ENCODE data around the gene SRPK1. TPM values are rescaled to one million over a fixed set of nuclear protein-coding genes. Genes with fewer than 3 reads are reported as not detected.

Gene SRPK1
- total RNA-seq, 1 experiment from 2014 or later = 89.4 TPM

GRCh38 chr6:35829306-35829705 lies 91.6 kb downstream of the SRPK1 start:
- no peak overlapping the region for H3K27ac ChIP-seq (ENCODE audit: low read depth, low read length)
- H3K9me2 ChIP-seq (ENCODE audit: insufficient read depth) = no peaks in the 10 kb centered on the region
- BruUV-seq (replicated peaks) = no TSS peak
- H3K9me3 ChIP-seq (ENCODE audit: control insufficient read depth in 1 of 2, insufficient read depth in 1 of 2, low read depth in 1 of 2, low read length in 2 of 2) = no peaks in the 10 kb centered on the region
- H3K4me2 ChIP-seq (ENCODE audit: low read length) = no peak overlapping the region
- POLR2A ChIA-PET = no interaction called here
- CTCF ChIA-PET = no interaction called here
- RAD21 ChIA-PET (ENCODE audit: low non-redundant PET in 1 of 2, low total read pairs in 2 of 2, uncharacterized antibody in 2 of 2, unreplicated experiment in 2 of 2) = no interaction called here
- no peak for TF ChIP-seq CBX3 (IDR thresholded peaks at IDR 0.05; ENCODE audit: low read depth)
- no peak for TF ChIP-seq JUND (IDR thresholded peaks at IDR 0.05)
- no peak for TF ChIP-seq EGR1 (IDR thresholded peaks at IDR 0.05; ENCODE audit: low read depth)
- TF ChIP-seq CEBPB (IDR thresholded peaks at IDR 0.05; ENCODE audit: low read depth) = no peak
- TF ChIP-seq TCF7L2 (IDR thresholded peaks at IDR 0.05; ENCODE audit: borderline replicate concordance, extremely low read depth, insufficient read depth, insufficient read length) = no peak
- TF ChIP-seq SRF (IDR thresholded peaks at IDR 0.05; ENCODE audit: low read depth) = no peak
- TF ChIP-seq POLR2AphosphoS5 (IDR thresholded peaks at IDR 0.05; ENCODE audit: low read depth, low read length) = no peak
- TF ChIP-seq EZH2 (IDR thresholded peaks at IDR 0.05) = no peak
- TF ChIP-seq MAX (IDR thresholded peaks at IDR 0.05) = no peak
- intact Hi-C loops (cut with micrococcal nuclease) = no loop called here
- no peaks in the 10 kb centered on the region for H3K79me2 ChIP-seq (ENCODE audit: insufficient read depth, low read length)
- ATAC-seq (no peak), DNase-seq (ENCODE audit: low read depth, low spot score) (no peak)
- H3K27me3 ChIP-seq (ENCODE audit: insufficient read depth, low read length) = no peaks in the 10 kb centered on the region
- H3K4me1 ChIP-seq (ENCODE audit: control insufficient read depth in 1 of 2, insufficient read depth in 2 of 2, low read length in 2 of 2) = no peaks in the 10 kb centered on the region
- no peak overlapping the region for H2AFZ ChIP-seq (ENCODE audit: low read depth, low read length, poor library complexity, severe bottlenecking)
- no peak overlapping the region for H3K4me3 ChIP-seq (replicated peaks in 1 of 2; ENCODE audit: low read depth in 1 of 2, low read length in 2 of 2)
- H3K36me3 ChIP-seq (ENCODE audit: control insufficient read depth in 1 of 2, insufficient read depth in 2 of 2, low read length in 2 of 2) = peaks cover 9 to 10% of the 10 kb centered on the region in 2 experiments; a peak in 2 of 4 replicates
- no peaks in the 10 kb centered on the region for H4K20me1 ChIP-seq (ENCODE audit: insufficient read depth)
- H3K9ac ChIP-seq (ENCODE audit: low read length) = no peak overlapping the region

- no peak for ATAC-seq
- TF ChIP-seq EGR1 (IDR thresholded peaks at IDR 0.05; ENCODE audit: low read depth) (no peak), EZH2phosphoT487 (IDR thresholded peaks at IDR 0.05; ENCODE audit: borderline replicate concordance) (no peak), ATF3 (IDR thresholded peaks at IDR 0.05) (no peak), TCF7L2 (IDR thresholded peaks at IDR 0.05; ENCODE audit: borderline replicate concordance, extremely low read depth, insufficient read depth, insufficient read length) (no peak), ZNF274 (IDR thresholded peaks at IDR 0.05; ENCODE audit: low read depth, low read length) (no peak), EZH2 (IDR thresholded peaks at IDR 0.05) (no peak), ZFX (IDR thresholded peaks at IDR 0.05) (no peak), RAD21 (IDR thresholded peaks at IDR 0.05; ENCODE audit: low read depth) (no peak), FOSL1 (IDR thresholded peaks at IDR 0.05; ENCODE audit: low read depth) (no peak), SP1 (IDR thresholded peaks at IDR 0.05; ENCODE audit: low read depth) (no peak), POLR2AphosphoS5 (IDR thresholded peaks at IDR 0.05; ENCODE audit: low read depth, low read length) (no peak), MAX (IDR thresholded peaks at IDR 0.05) (no peak), JUND (IDR thresholded peaks at IDR 0.05) (no peak), CTCF (IDR thresholded peaks at IDR 0.05 in 2 of 3, conservative IDR thresholded peaks at IDR 0.05 in 1 of 3; ENCODE audit: borderline replicate concordance in 1 of 3, insufficient read depth in 1 of 3, low read depth in 2 of 3, low read length in 2 of 3) (no peak), CEBPB (IDR thresholded peaks at IDR 0.05; ENCODE audit: low read depth) (no peak)
Observed at GRCh38 chr6:35824552-35825192, 96.2 kb downstream of the SRPK1 start.

More at GRCh38 chr6:35824552-35825192, 96.2 kb downstream of the SRPK1 start:
- Histone ChIP-seq H3K36me3 (ENCODE audit: control insufficient read depth in 1 of 2, insufficient read depth in 2 of 2, low read length in 2 of 2) (no peaks in the 10 kb centered on the region), H3K9me3 (ENCODE audit: control insufficient read depth in 1 of 2, insufficient read depth in 1 of 2, low read depth in 1 of 2, low read length in 2 of 2) (no peaks in the 10 kb centered on the region), H2AFZ (ENCODE audit: low read depth, low read length, poor library complexity, severe bottlenecking) (no peak overlapping the region), H4K20me1 (ENCODE audit: insufficient read depth) (no peaks in the 10 kb centered on the region), H3K9me2 (ENCODE audit: insufficient read depth) (no peaks in the 10 kb centered on the region), H3K27me3 (ENCODE audit: insufficient read depth, low read length) (no peaks in the 10 kb centered on the region), H3K9ac (ENCODE audit: low read length) (no peak overlapping the region), H3K79me2 (ENCODE audit: insufficient read depth, low read length) (no peaks in the 10 kb centered on the region), H3K4me1 (ENCODE audit: control insufficient read depth in 1 of 2, insufficient read depth in 2 of 2, low read length in 2 of 2) (no peaks in the 10 kb centered on the region), H3K4me3 (replicated peaks in 1 of 2; ENCODE audit: low read depth in 1 of 2, low read length in 2 of 2) (no peak overlapping the region), H3K4me2 (ENCODE audit: low read length) (no peak overlapping the region), H3K27ac (ENCODE audit: low read depth, low read length) (no peak overlapping the region)
- POLR2A ChIA-PET = no interaction called here
- no peak for DNase-seq (ENCODE audit: low read depth, low spot score)
- CTCF ChIA-PET = no interaction called here
- intact Hi-C loops (cut with micrococcal nuclease) = no loop called here
- no TSS peak for BruUV-seq (replicated peaks)
- RAD21 ChIA-PET (ENCODE audit: low non-redundant PET in 1 of 2, low total read pairs in 2 of 2, uncharacterized antibody in 2 of 2, unreplicated experiment in 2 of 2) = no interaction called here

Measured in HCT116 (cell line).